ENCODE measurements around the gene LRRC27.

LRRC27 gene

GRCh38 chr10:132321726-132322125 lies 10.3 kb upstream of the LRRC27 start:
- H3K27ac ChIP-seq: no peak overlapping the region
- no peak for DNase-seq (ENCODE audit: low spot score)
- no peak overlapping the region for H3K4me3 ChIP-seq
- TF ChIP-seq CTCF (IDR thresholded peaks at IDR 0.05): no peak

GRCh38 chr10:132322586-132323048 lies 9.4 kb upstream of the LRRC27 start:
- TF ChIP-seq CTCF (IDR thresholded peaks at IDR 0.05): no peak
- H3K27ac ChIP-seq: no peak overlapping the region
- no peak overlapping the region for H3K4me3 ChIP-seq
- no peak for DNase-seq (ENCODE audit: low spot score)

GRCh38 chr10:132324186-132324585 lies 7.8 kb upstream of the LRRC27 start:
- H3K4me3 ChIP-seq: no peak overlapping the region
- no peak for TF ChIP-seq CTCF (IDR thresholded peaks at IDR 0.05)
- DNase-seq (ENCODE audit: low spot score): no peak
- H3K27ac ChIP-seq: no peak overlapping the region

GRCh38 chr10:132326344-132326889 lies 5.6 kb upstream of the LRRC27 start:
- no peak overlapping the region for H3K4me3 ChIP-seq
- H3K27ac ChIP-seq: no peak overlapping the region
- DNase-seq (ENCODE audit: low spot score): no peak
- no peak for TF ChIP-seq CTCF (IDR thresholded peaks at IDR 0.05)

- H3K4me3 ChIP-seq: no peak overlapping the region
- TF ChIP-seq CTCF (IDR thresholded peaks at IDR 0.05): no peak
- no peak overlapping the region for H3K27ac ChIP-seq
- DNase-seq (ENCODE audit: low spot score): no peak
Measured at GRCh38 chr10:132326925-132327324, 5.1 kb upstream of the LRRC27 start.

GRCh38 chr10:132328106-132328505 lies 3.9 kb upstream of the LRRC27 start:
- H3K27ac ChIP-seq: no peak overlapping the region
- no peak overlapping the region for H3K4me3 ChIP-seq
- TF ChIP-seq CTCF (IDR thresholded peaks at IDR 0.05): no peak
- no peak for DNase-seq (ENCODE audit: low spot score)

GRCh38 chr10:132328738-132329137 lies 3.3 kb upstream of the LRRC27 start:
- TF ChIP-seq CTCF (IDR thresholded peaks at IDR 0.05): no peak
- no peak overlapping the region for H3K4me3 ChIP-seq
- no peak overlapping the region for H3K27ac ChIP-seq
- no peak for DNase-seq (ENCODE audit: low spot score)

Measured in coronary artery (tissue), 2 donors.